PFSK-1 (cell line): ENCODE measurements around the gene PRDM8.

Experiments used
- FOXP2 ChIP-seq: optimal IDR thresholded peaks from 2 replicates; pipeline ENCODE3; 2011; ENCODE audit warnings: borderline replicate concordance, control low read depth, inconsistent platforms; ENCODE audit not compliant: insufficient read depth; ENCODE audit errors: extremely low read length, extremely low read depth
- POLR2AphosphoS5 ChIP-seq: IDR thresholded peaks from 2 replicates; pipeline ENCODE4 v1.6.1; 2012; ENCODE audit warnings: low read depth, mild to moderate bottlenecking, control low read depth, low read length, moderate library complexity
- REST ChIP-seq, 2 experiments: IDR thresholded peaks; 2 replicates each; pipeline versions ENCODE4 v1.6.1 to v1.8.0; 2011 to 2012; ENCODE audit warnings: low read depth in 2 of 2, low read length in 2 of 2, control low read depth in 1 of 2, inconsistent platforms in 1 of 2, mild to moderate bottlenecking in 1 of 2, moderate library complexity in 1 of 2; ENCODE audit not compliant: insufficient read depth in 1 of 2
- SIN3A ChIP-seq: IDR thresholded peaks from 2 replicates; pipeline ENCODE4 v1.6.1; 2012; ENCODE audit warnings: mild to moderate bottlenecking, low read length, moderate library complexity, borderline replicate concordance; ENCODE audit not compliant: insufficient read depth
- TAF1 ChIP-seq: IDR thresholded peaks from 2 replicates; pipeline ENCODE4 v1.6.1; 2012; ENCODE audit warnings: low read length, control low read depth, borderline replicate concordance; ENCODE audit not compliant: insufficient read depth

GRCh38 chr4:80182237-80182866 lies 15.0 kb upstream of the PRDM8 start:
- TF ChIP-seq POLR2AphosphoS5 (no peak), REST (IDR thresholded peaks at IDR 0.05; ENCODE audit: insufficient read depth in 1 of 2, low read depth in 2 of 2, low read length in 2 of 2) (no peak), TAF1 (no peak), SIN3A (no peak), FOXP2 (no peak)
